ENCODE measurements around the gene DOHH.

Gene DOHH

DNA sequence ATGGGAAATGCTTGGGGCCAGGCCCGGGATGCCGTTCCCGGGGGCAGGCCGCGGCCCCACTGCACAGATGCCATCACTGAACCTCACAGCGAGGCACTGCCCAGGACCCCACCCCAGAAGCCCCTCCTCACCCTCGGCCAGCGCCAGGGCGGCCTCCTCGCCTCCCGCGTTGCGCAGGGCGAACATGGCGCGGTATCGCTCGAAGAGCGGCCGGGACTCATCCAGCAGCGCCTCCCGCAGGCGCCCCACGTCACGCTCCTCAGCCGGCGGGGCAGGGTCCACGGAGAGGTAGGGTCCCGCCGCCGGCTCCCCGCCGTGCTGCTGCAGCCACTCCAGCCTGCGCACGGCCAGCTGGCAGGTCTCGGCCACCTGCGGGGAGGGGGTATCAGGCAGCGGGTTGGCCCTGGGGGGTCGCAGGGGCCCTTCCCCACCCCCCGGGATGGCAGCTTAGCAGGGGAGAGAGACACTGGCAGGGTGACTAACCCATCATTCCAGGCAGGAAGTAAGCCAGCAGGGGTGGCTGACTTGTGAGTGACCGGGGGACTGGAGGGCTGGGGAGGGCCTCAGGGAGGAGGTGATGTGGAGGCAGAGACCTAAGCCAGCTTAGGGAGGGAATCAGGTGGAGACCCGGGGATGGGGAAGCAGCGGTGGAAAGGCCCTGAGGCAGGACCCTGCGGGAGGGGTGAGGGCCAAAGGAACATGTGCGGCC, 8.2 kb downstream of the DOHH start:
- peaks cover 3% of the 10 kb centered on the region for H3K27me3 Mint-ChIP-seq (ENCODE audit: low read depth)
- H3K36me3 Mint-ChIP-seq (ENCODE audit: low read depth) = peaks cover 30% of the 10 kb centered on the region
- H3K27ac Mint-ChIP-seq = no peak overlapping the region
- no peaks in the 10 kb centered on the region for H3K9me3 Mint-ChIP-seq
- no peaks in the 10 kb centered on the region for H3K4me1 Mint-ChIP-seq
- no peak overlapping the region for H3K4me3 Mint-ChIP-seq
- TF ChIP-seq, protein P1, sequence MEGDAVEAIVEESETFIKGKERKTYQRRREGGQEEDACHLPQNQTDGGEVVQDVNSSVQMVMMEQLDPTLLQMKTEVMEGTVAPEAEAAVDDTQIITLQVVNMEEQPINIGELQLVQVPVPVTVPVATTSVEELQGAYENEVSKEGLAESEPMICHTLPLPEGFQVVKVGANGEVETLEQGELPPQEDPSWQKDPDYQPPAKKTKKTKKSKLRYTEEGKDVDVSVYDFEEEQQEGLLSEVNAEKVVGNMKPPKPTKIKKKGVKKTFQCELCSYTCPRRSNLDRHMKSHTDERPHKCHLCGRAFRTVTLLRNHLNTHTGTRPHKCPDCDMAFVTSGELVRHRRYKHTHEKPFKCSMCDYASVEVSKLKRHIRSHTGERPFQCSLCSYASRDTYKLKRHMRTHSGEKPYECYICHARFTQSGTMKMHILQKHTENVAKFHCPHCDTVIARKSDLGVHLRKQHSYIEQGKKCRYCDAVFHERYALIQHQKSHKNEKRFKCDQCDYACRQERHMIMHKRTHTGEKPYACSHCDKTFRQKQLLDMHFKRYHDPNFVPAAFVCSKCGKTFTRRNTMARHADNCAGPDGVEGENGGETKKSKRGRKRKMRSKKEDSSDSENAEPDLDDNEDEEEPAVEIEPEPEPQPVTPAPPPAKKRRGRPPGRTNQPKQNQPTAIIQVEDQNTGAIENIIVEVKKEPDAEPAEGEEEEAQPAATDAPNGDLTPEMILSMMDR (IDR thresholded peaks at IDR 0.05; ENCODE audit: unreplicated experiment in 3 of 3) = no peak

DNA sequence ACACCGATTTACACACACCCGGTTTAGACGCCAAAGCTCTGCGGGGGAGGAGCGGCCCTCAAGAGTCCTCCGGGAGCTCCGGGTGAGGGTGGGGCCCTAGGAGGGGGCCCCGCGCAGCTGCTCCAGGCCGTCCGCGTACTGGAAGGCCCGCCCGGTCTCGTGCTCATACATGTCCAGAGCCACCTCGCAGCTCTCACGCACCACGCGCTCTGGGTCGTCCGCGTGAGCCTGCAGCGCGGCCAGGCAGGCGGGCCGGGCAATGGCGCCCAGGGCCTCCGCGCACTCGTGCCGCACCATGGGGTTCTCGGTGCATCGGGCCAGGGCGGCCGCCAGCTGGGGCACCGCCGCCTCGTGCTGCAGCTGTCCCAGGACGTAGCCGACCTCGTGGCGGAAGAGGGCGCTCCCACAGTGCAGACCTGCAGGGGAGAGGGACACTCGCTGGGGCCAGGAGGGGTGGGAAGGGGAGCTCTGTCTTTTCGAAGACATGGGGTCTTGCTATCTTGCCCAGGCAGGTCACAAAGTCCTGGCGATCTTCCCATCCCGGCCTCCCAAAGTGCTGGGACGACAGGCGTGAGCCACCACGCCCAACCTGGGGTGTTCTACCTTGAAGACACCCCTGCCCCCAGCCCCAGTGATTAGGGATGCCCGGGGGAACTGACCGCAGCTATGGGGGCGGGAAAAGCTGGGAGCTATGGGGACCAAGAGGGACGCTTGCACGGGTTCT, 8.9 kb downstream of the DOHH start:
- Mint-ChIP-seq H3K4me1 (no peaks in the 10 kb centered on the region), H3K27me3 (ENCODE audit: low read depth) (peaks cover 3% of the 10 kb centered on the region), H3K36me3 (ENCODE audit: low read depth) (peaks cover 28% of the 10 kb centered on the region), H3K9me3 (no peaks in the 10 kb centered on the region), H3K27ac (no peak overlapping the region), H3K4me3 (no peak overlapping the region)
- TF ChIP-seq, protein P1 (IDR thresholded peaks at IDR 0.05; ENCODE audit: unreplicated experiment in 3 of 3) = no peak

DNA sequence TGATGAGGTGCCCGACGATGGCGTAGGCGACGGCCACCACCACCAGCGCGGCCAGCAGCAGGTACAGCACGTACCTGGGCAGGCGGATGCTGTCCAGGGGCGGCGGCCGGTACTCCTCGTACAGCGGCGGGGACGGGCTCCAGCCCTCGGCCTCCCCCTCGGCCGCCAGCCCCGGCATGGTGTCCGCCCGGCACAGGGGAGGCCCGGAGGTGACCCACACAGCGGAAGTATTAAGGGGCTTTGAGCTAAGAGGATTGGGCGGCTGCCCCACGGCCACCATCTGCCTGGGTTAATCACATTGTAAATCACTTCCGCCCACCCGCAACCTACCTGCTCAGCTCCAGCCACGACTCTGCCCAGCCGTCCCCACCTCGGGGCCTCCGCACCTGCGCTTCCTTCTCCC, 17.2 kb downstream of the DOHH start, which contains the start of gene SMIM44:
Gene SMIM44 (minus strand): TSS at position 216 of the 403 bp plus-strand sequence. CDS start 38 bp downstream, at position 178.
- Mint-ChIP-seq H3K36me3 (ENCODE audit: low read depth) (peaks cover 4% of the 10 kb centered on the region), H3K27ac (no peak within 1 kb of the TSS), H3K4me1 (no peaks in the 10 kb centered on the region), H3K27me3 (ENCODE audit: low read depth) (peaks cover 45% of the 10 kb centered on the region), H3K4me3 (no peak within 1 kb of the TSS), H3K9me3 (no peaks in the 10 kb centered on the region)
- TF ChIP-seq, protein P1 (IDR thresholded peaks at IDR 0.05; ENCODE audit: unreplicated experiment in 3 of 3) = no peak

DNA sequence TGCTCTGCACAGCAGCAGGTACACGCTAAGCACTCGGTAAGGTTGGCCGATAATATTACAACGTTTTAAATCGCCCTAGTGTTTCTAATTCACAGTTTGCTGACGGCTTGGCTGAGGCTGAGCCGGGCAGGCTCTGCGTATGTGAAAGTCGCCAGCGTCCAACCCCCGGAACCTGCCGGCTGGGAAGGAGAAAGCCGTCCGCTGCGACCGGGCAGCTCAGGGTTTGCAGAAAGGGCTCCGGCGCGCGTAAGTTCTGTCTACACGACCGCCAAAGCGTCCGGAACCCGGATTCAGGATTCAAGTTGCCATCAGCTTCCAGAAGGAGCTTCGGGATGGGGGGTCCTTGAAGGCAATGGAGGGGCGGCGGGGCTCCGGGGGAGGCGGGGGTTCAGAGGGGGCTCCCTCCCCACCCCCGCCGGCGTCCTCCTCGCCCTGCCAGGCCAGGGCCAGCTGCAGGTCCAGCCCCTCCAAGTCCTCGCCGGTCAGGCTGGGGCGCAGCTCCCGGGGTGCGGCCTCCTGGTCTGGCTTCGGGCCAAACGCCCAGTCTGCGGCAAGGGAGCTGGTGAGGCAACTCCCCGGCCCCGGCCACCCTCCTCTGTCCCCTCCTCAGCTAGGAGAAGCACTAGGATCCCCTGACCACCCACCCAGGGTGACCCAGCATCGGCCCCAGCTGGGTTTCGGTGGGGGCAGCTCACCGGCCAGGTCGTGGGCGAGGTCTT, 17.8 kb downstream of the DOHH start:
- H3K4me1 Mint-ChIP-seq = no peaks in the 10 kb centered on the region
- peaks cover 4% of the 10 kb centered on the region for H3K36me3 Mint-ChIP-seq (ENCODE audit: low read depth)
- H3K27ac Mint-ChIP-seq = no peak overlapping the region
- TF ChIP-seq, protein P1 (IDR thresholded peaks at IDR 0.05; ENCODE audit: unreplicated experiment in 3 of 3) = no peak
- no peak overlapping the region for H3K4me3 Mint-ChIP-seq
- H3K27me3 Mint-ChIP-seq (ENCODE audit: low read depth) = peaks cover 46% of the 10 kb centered on the region
- H3K9me3 Mint-ChIP-seq = no peaks in the 10 kb centered on the region

DNA sequence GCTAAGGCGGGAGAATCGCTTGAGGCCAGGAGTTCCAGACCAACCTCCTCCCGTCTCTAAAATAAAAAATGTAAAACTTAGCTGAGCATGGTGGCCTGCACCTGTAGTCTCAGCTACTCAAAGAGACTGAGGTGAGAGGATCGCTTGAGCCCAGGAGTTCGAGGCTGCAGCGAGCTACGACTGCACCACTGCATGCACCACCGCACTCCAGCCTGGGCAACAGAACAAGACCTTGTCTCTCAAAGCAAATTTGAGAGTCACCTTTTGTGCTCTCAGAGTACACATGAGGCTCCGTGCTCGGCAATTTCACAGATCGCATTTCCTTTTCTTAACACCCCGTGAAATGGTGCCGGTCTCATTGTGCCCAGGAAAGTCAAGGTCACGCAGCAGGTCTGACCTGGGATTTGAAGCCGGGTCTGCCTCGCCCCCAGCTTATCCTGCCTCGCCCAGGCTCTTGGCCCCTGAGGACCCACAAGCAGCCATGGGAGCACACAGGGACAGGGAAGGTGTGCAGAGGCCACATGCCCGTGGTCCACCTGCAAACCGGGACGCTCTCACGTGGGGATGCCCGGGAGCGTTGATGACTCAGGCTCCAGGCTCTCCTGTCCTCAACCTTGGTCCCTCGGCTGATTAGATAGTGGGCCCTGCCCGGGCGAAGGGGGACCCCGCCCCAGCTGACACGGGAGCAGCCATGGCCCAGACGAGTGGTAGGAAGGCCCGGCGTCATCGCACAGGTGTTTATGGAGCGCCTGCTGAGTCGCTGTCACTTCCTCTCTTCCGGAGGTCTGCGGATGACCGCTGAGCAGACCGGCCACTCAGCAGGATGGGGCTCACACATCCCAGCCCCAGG, 19.0 kb downstream of the DOHH start:
- Mint-ChIP-seq H3K9me3 (no peaks in the 10 kb centered on the region), H3K4me3 (no peak overlapping the region), H3K4me1 (no peaks in the 10 kb centered on the region), H3K27me3 (ENCODE audit: low read depth) (peaks cover 46% of the 10 kb centered on the region), H3K27ac (peak overlapping the region in 2 of 3 experiments; percentile 84 to 95), H3K36me3 (ENCODE audit: low read depth) (no peaks in the 10 kb centered on the region)
- TF ChIP-seq, protein P1 (IDR thresholded peaks at IDR 0.05; ENCODE audit: unreplicated experiment in 3 of 3) = no peak

Measured in nephron (organoid).